Right ventricle myocardium superior (tissue), 1 donor: ENCODE data around the gene TMEM150A. TPM values are rescaled to one million over a fixed set of nuclear protein-coding genes. Genes with fewer than 3 reads are reported as not detected.

Source experiments
- ATAC-seq: fragments of 200-7000 bp; cut with Tn5 transposase; one replicate; pipeline ENCODE4 v1.9.1; 2020; ENCODE audit warnings: mild to moderate bottlenecking; ENCODE audit not compliant: poor library complexity
- DNase-seq: peaks from one replicate; pipeline ENCODE4 v3.0.0-alpha.2; 2020
- intact Hi-C: fragments of 100-400 bp; cut with DNase I; formaldehyde crosslinking; loops from one replicate; pipeline ENCODE4 v1.11.2; 2022
- total RNA-seq: library from RNA; stranded (reverse); fragmentation: NEBNext Ultra II Directional; extraction: Animal tissue kit (Norgen Biotek cat#: 25700); gene quantifications from one replicate; pipeline ENCODE4 v1.2.1, GENCODE V29; 2021
- donor health status: DM: no; HTN: yes; CAD: no; lungs with severe emphysema.

TMEM150A gene
- total RNA-seq, 1 donor from 2014 or later, result 9.5 TPM

DNA sequence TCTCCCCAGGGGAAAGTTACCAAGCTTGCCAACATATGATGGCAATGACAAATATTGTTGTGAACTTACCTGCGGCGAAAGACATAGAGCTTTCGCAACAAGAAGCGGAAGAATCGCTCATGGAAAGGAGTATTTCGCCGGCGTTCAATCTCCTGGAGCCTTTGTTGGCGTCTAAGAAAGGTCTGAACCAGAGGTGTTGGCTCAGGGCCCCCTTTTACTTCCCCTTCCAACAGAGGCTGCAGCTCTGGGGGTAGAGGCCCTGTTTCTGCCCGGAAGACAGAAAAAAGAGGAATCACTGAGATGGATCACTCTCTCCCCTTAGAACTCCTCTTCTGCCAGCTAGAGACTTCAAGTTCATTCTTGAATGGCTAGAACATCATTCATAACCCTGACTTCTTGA is 52.0 kb downstream of the TMEM150A start:
- DNase-seq (no peak), ATAC-seq (no peak)
- intact Hi-C loops, result no loop called here

DNA sequence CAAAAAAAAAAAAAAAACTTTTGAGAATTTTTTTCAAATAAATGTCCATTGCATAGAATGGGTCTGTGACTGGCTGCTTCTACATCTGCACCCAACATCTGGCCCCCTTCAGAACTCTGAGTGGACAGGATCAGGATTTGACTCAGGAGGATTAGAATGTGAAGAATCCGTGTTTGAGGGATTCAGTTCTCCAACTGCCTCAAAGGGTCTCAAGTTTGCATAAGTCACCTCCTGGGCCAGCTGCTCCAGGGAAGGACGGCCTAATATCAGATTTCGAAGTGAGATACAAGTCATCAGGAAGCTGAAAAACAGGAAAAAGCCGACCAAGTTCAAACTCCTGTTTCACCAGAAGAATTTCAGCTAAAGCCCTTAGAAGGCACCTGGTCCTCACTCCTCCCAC is 52.7 kb downstream of the TMEM150A start:
- DNase-seq (no peak), ATAC-seq (no peak)
- intact Hi-C loops, result no loop called here

DNA sequence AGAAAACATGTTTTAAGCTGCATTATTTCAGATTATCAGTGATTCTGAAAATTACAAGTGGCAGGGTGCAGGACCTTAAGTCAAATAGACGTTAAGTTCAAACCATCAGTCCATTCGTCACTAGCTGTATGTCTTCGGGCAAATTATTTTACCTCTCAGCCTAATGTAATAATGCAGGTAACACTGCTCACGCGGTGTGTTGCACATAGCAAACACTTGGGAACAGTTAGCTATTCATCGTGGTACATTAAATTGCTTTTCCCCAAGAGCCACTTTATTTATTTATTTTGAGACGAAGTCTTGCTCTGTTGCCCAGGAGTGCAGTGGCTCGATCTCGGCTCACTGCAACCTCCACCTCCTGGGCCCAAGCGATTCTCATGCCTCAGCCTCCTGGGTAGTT is 53.4 kb downstream of the TMEM150A start:
- intact Hi-C loops, result no loop called here
- DNase-seq (no peak), ATAC-seq (no peak)

DNA sequence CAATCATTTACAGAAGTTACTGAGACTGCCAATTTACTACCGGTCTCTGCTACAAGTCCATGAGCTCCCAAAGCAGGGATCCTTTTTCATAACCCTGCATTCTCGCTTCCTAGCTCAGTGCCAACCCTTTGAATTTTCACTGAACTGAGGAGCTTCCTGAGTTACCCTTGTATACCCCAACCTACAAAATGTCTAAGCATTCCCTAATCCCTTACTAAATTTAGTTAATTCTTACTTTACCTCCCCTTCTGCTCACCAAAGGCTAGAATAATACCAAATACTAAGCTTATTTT is 53.9 kb downstream of the TMEM150A start:
- intact Hi-C loops, result no loop called here
- DNase-seq, result no peak
- ATAC-seq, result no peak

Other genes with a start within 250 kb of the TMEM150A start
- 39.8 TPM for gene RETSAT, start 248.2 kb downstream of the TMEM150A start, total RNA-seq
- gene ELMOD3, start 247.9 kb downstream of the TMEM150A start, total RNA-seq, result 9.0 TPM
- gene CAPG, start 192.3 kb downstream of the TMEM150A start, total RNA-seq, result 3.4 TPM
- gene SH2D6, start 184.0 kb downstream of the TMEM150A start, total RNA-seq, result 0.24 TPM
- 116 TPM for gene MAT2A, start 63.5 kb downstream of the TMEM150A start, total RNA-seq
- gene GGCX, start 41.2 kb downstream of the TMEM150A start, total RNA-seq, result 25.1 TPM
- 16.9 TPM for gene VAMP8, start 25.1 kb downstream of the TMEM150A start, total RNA-seq
- 56.3 TPM for gene VAMP5, start 18.3 kb downstream of the TMEM150A start, total RNA-seq
- gene RNF181, start 7.0 kb downstream of the TMEM150A start, total RNA-seq, result 74.5 TPM
- 26.5 TPM for gene C2orf68, start 9.4 kb upstream of the TMEM150A start, total RNA-seq
- gene USP39, start 13.5 kb upstream of the TMEM150A start, total RNA-seq, result 27.3 TPM
- gene SFTPB, start 65.5 kb upstream of the TMEM150A start, total RNA-seq, result 0.46 TPM
- gene GNLY, start 91.7 kb upstream of the TMEM150A start, total RNA-seq, result 1.7 TPM
- gene ATOH8, start 151.3 kb upstream of the TMEM150A start, total RNA-seq, result 25.8 TPM